NCI-H526 treated with DMSO at 0.1 percent for 48 hours (cell line): Measurements from ENCODE around the gene F2RL2.

Experiments used
- DNase-seq: peaks from one replicate; lab custom pipeline; 2025; lab: John Stamatoyannopoulos, UW

F2RL2 gene

DNA sequence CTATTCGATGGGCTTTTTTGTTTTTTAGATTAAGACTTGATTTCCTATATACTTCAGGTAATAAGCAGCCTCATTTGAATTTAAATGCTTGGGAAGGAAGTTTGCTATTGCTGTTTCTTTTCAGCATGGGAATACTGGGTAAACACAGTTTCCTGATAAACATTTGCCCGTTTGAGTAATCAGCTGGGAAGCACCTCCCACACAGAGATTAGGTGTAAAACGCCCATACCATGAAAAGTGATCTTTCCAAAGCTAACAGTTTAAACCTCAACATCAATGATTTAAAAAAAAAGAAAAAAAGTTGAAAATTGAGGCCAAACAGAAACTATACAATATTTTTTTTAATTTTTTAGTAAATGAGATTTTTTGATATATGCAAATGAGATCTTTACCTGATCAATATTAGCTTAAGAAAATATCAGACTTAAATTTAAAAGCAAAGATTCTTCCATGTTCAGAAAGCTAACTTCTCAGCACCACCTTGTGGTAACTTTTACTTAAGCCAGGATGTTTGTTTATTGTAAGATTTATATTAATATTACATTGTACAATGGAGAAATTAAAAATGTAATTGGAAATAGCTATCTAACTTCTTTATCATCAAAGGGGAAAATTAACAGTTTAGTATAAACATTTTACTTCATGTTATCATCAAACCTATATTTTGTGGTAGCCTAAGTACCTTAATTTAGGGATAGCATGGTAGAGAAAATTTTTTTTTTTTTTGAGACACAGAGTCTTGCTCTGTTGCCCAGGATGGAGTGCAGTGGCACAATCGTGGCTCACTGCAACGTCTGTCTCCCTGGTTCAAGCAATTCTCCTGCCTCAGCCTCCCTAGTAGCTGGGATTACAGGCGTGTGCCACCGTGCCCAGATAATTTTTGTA lies 39.8 kb downstream of the F2RL2 start:
- DNase-seq: no peak

DNA sequence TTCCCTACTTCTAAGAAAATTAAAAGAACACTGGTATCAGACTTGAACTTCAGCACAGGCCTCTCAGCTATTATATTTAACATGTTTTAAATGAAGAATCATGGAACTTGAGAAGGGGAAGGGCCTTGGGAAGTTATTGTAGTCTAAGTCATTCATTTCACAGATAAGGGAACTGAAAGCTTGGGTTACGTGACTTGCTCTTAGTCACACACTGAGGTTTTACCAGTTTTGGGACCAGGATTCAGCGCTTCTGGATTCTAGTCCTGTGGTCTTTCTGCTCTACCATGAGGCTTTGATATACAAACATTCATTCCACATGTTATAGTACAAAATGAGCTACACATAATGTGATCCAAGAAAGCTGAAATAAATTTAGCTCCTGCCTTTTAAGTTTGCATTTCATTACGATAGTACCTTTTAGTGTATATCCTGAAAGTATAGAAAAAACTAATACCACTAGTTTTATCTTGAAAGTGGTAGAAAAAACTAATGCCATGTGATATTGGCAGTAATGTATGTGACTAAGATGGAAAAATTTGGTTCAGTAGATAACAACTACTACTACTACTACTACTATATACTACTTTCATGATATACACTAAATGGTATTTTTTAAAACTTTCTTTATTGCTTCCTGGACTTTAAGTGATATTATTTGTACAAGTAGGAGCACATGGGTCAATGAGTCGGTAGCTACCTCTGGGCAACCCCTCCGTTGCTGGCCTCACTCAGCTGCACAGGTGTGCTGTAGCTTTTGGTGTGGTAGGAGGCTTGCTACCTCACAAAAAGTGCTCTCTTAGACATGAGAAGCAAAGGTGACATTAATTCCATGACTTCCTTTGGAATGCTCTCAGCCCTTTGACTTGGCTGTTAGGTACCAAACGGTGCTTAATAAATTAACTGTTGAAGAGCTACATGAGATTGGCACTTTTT lies 40.7 kb downstream of the F2RL2 start:
- no peak for DNase-seq

DNA sequence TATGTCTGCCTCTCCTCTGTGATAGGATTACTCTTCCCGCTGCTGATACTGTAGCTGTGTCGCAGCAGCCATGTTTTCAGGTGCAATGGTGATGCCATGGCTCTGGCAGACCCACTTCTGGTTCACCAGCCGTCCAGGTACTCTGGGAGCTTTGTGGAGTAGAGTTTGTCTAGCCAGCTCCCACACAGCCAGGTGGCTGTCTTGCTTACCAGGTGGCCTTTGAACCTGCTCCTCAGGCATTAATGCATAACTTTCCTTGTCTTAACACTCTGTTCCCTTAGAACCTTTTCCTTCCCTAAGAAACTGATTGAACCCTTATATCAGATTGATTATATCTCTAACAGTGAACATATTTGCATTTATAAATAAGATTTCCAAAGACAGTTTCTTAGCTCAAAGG lies 42.2 kb downstream of the F2RL2 start:
- DNase-seq: no peak

DNA sequence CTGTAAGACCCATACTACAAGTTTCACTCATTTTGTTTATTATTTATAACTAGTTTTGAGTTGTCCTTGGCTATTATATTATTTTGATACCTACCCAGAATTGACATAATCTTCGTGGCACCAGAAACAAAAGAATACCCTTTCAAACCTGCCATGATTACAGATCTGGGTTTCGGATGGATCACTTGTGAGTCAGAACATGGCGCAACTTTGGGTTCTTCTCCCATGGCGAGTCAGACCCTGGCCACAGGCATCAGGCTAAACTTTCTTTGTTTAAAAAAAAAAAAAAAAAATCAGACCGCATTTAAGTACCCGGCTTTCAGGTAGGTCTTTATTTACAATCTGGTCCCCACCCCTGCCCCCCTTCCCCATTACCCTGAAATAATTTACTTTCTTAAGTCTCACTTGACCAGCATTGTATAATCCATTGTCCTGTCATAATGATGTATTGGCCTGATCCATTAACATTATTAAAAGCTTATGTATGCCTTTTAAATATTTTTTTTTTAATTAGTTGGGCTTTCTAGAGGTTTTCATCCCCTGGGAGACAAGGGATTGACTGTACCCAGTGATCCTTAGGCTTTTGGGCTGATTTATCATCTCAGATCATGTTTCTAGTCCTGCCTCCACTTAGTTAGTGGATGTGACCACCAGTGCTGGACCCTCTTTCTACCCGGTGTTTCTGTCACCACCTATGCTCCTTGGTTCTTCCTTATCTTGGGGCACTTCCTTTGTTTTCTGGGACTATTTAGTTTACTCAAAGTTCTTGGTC lies 43.9 kb downstream of the F2RL2 start:
- DNase-seq: no peak

DNA sequence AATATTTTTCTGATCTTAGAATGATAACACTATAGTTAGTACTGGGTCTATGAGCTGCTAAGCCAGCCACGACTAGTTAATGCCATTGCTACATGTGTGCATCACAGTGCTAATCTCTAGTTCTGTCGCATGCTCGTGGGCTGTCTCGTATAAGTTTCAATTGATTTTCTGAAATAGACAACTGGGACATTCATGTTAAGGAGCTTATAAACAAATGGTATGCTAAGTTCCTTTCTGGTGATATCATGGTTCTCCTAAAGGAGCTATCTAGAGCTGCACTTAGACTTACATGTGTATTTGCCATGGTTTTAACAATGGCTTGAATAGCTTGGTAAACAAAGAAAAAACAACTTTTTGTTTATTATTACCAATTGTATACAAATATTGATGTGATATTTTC lies 46.2 kb downstream of the F2RL2 start:
- DNase-seq: no peak

DNA sequence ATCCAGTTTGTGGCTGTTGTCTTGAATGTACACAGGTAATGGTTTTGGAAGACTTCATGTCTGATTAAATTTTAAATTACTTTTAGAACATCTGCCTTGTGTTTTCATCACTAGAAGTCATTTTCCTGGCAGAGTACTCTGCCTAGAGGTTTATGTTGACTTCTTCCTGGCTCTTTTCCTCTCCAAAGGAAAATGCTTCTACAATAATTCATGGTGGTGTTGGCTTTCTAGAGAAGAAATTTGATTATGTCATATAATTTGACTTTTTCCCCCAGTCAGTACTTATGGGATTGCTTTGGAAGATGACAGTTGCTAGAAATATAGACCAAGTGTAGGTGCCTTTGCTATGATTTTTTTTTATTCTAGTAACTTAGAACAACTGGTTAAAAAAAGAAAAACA lies 46.8 kb downstream of the F2RL2 start:
- DNase-seq: no peak

DNA sequence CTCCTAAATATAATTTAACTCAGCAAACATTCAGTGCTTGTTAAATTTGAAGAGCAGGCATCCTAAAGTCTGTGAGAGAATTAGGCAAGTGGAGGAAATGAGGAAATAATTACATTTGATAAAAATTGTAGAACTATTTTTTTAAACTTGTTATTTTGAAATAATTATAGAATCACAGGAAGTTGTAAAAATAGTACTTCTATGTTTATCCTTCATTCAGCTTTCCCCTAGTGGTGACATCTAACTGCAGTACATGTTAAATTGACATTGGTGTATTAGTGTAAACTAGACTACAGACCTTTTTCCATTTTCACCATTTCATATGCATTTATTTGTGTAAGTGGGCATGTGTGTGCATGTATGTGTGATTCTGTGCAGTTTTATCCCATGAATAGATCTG lies 51.6 kb downstream of the F2RL2 start:
- DNase-seq: no peak

DNA sequence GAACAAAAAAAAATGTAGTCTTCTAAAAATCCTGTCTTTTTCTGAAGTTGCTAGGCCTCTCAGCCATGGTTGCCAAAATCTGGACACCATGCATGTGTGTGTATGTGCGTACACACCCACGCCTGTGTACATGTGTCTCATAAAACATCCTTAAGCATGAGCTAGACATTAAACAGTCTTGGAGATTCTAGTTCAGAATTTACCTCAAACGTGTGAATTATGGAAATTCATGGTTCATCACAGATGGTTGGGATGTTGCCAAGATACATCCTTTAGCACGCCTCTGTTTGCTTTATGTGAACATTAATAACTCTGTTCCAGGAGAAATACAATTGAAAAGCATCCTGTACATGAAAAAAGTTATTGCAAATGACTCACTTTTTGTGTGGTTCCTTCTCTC lies 53.0 kb downstream of the F2RL2 start:
- no peak for DNase-seq
